ENCODE results near the gene ARHGAP20. TPM values are rescaled to one million over a fixed set of nuclear protein-coding genes. Genes with fewer than 3 reads are reported as not detected.

ARHGAP20 gene
- total RNA-seq, 2 donors from 2014 or later: 0.05 TPM; not detected in 1

DNA sequence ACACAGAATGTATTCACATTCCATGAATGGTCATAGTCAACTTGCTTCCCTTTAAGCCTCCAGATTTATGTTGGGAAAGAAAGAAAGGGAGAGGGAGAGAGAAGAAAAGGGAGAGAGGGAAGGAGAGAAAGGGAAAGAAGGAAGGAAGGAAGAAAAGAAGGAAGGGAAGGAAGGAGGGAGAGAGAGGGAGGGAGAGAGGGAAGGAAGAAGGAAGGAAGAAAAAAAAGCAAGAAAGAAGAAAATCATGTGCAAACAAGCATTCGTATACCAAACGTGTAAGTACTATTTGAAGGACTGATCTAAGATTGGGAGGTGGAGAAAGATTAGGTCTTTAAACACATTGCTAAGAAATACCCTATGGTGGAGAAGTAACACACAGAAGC is 23.9 kb upstream of the ARHGAP20 start:
- peaks cover 4 to 20% of the 10 kb centered on the region in 2 donors for H3K27me3 Mint-ChIP-seq
- no peaks in the 10 kb centered on the region for H3K36me3 Mint-ChIP-seq
- DNase-seq (ENCODE audit: low spot score) (no peak), ATAC-seq (no peak)
- no peak overlapping the region for H3K4me3 Mint-ChIP-seq
- H3K9me3 Mint-ChIP-seq: peaks cover 5% of the 10 kb centered on the region
- no peaks in the 10 kb centered on the region for H3K4me1 Mint-ChIP-seq (ENCODE audit: low read depth in 2 of 2)
- no peak overlapping the region for H3K27ac Mint-ChIP-seq

DNA sequence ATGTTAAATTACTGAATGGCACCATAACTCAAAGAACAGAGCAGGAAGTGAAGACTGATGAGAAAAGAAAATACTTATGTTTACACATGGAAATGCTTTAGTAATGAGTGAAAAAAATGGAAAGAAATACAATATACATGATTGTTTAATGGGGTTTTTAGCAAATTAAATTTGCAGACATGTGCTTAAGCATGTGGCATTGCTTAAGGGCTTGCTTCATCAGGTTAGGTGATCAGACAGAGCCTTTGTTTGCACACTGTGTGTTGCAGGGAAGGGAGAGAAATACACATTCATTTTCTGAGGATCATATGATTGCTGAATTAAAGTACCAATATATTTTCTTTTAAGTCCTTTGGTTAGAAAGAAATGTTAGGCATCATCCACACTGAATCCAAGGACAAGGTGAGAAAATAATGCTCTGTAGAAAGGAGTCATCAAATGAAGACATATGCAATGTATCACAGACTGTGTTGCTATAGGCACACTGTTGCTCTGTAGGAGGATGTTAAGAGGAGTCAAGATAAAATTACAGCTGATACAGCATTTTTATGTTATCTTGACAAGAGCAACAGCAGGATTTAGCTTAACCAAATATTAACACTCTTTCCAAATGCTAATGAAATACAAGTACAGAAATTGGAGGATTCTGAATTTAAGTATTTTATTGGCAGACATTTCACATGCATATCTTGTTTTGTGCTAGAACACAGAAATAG is 23.4 kb upstream of the ARHGAP20 start:
- H3K4me3 Mint-ChIP-seq: no peak overlapping the region
- ATAC-seq (no peak), DNase-seq (ENCODE audit: low spot score) (no peak)
- no peaks in the 10 kb centered on the region for H3K4me1 Mint-ChIP-seq (ENCODE audit: low read depth in 2 of 2)
- H3K36me3 Mint-ChIP-seq: no peaks in the 10 kb centered on the region
- H3K27ac Mint-ChIP-seq: no peak overlapping the region
- peaks cover 4 to 20% of the 10 kb centered on the region in 2 donors for H3K27me3 Mint-ChIP-seq
- H3K9me3 Mint-ChIP-seq: peaks cover 3% of the 10 kb centered on the region

DNA sequence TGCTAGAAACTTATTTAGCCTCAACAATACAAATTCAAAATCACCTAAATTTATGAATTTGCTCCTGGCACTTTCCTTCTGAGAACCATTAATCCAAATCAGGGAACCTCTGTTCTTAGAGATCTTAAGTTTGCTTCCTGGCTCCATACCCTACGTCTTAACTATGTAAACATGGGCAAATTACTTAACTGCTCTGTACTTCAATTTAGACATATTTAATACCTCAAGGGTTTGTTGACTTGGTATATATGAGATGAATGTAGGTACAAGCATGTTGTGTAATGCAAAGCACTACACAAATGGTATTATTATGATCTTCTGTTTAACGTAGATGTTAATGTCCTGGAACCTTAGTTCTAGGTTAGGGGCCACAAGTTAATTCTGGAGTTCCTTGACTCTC is 22.6 kb upstream of the ARHGAP20 start:
- Mint-ChIP-seq H3K4me3 (no peak overlapping the region), H3K4me1 (ENCODE audit: low read depth in 2 of 2) (no peaks in the 10 kb centered on the region), H3K27me3 (peaks cover 4 to 20% of the 10 kb centered on the region in 2 donors), H3K9me3 (peaks cover 3% of the 10 kb centered on the region), H3K36me3 (no peaks in the 10 kb centered on the region), H3K27ac (no peak overlapping the region)
- DNase-seq (ENCODE audit: low spot score) (no peak), ATAC-seq (no peak)

DNA sequence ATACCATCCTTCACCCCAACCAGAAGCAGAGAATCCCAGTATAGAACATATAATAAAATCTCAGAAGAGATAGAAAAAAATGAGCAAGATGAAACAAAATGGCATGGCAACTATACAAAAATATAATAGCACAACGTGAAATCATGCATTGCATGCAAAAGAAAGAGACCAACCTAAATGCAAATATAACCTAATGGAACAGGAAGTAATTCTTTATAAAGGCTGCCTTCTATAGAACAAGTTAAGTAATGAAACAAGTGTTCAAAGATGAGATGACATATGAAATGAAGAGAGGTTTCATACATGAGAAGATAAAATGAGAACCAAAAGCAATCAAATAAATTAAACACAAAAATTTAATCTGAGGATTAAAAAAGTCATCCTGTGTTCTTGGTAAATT is 18.5 kb upstream of the ARHGAP20 start:
- ATAC-seq (no peak), DNase-seq (ENCODE audit: low spot score) (no peak)
- no peak overlapping the region for H3K27ac Mint-ChIP-seq
- H3K27me3 Mint-ChIP-seq: peaks cover 4 to 22% of the 10 kb centered on the region in 2 donors
- peaks cover 4% of the 10 kb centered on the region for H3K36me3 Mint-ChIP-seq
- peaks cover 3% of the 10 kb centered on the region for H3K9me3 Mint-ChIP-seq
- no peak overlapping the region for H3K4me3 Mint-ChIP-seq
- H3K4me1 Mint-ChIP-seq (ENCODE audit: low read depth in 2 of 2): no peaks in the 10 kb centered on the region

DNA sequence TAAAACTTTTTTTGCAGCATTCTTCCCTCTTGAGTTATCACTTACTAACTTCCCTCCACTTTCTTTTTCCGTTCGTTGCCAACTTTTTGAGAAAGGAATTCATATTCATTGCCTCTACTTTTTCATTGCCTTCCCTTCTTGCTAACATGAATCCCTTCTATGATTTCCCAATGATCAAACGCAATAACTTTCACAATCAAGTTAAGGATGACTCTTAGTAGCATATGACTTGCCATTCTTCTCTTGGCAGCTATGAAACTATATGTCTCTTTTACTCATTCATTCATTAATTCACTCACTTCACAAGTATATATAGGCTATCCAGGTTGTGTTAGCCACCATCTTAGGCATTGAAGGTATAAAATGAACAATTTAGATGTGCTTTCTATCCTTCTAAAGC is 16.6 kb upstream of the ARHGAP20 start:
- no peak for ATAC-seq
- Mint-ChIP-seq H3K4me1 (ENCODE audit: low read depth in 2 of 2) (no peaks in the 10 kb centered on the region), H3K9me3 (peaks cover 3% of the 10 kb centered on the region), H3K27me3 (peaks cover 2 to 20% of the 10 kb centered on the region in 2 donors), H3K27ac (no peak overlapping the region), H3K36me3 (peaks cover 4% of the 10 kb centered on the region), H3K4me3 (no peak overlapping the region)
- no peak for DNase-seq (ENCODE audit: low spot score)

DNA sequence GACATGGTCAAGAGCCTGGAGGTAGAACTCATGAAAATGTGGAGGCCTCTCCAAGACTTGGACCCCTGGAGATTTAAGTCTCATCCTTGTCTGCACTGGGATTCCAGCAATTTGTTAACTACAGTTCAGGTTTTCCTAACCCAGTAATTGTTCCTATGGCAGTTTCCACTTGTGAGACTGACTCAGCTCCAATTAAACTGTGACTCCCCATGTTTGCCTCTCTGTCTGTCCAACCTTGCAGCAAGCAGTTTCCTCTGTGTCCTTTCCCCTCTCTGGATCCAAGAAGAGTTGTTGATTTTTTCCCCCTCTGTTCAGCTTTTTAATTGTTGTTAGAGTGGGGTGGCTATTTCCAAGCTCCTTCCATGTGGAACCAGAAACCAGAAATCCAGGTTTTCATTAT is 16.2 kb upstream of the ARHGAP20 start:
- no peak overlapping the region for H3K4me3 Mint-ChIP-seq
- H3K27me3 Mint-ChIP-seq: peaks cover 2 to 23% of the 10 kb centered on the region in 2 donors
- DNase-seq (ENCODE audit: low spot score) (no peak), ATAC-seq (no peak)
- H3K27ac Mint-ChIP-seq: no peak overlapping the region
- peaks cover 4% of the 10 kb centered on the region for H3K36me3 Mint-ChIP-seq
- peaks cover 3% of the 10 kb centered on the region for H3K9me3 Mint-ChIP-seq
- no peaks in the 10 kb centered on the region for H3K4me1 Mint-ChIP-seq (ENCODE audit: low read depth in 2 of 2)

DNA sequence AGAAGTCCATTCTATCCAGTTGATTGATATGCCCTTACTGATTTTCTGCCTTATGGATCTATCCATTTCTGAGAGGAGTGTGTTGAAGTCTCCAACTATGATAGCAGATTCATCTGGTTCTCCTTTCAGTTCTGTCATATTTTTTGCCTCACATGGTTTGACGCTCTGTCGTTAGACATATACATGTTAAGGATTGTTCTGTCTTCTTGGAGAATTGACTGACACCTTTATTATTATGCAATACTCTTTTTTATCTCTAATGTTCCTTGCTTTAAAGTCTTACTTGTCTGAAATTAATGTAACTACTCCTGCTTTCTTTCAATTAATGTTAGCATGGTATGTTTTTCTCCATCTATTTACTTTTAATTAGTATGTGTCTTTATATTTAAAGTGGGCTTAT is 12.1 kb upstream of the ARHGAP20 start:
- Mint-ChIP-seq H3K27ac (no peak overlapping the region), H3K27me3 (peaks cover 2 to 20% of the 10 kb centered on the region in 2 donors), H3K9me3 (peaks cover 3% of the 10 kb centered on the region), H3K4me3 (no peak overlapping the region), H3K36me3 (peaks cover 4% of the 10 kb centered on the region), H3K4me1 (ENCODE audit: low read depth in 2 of 2) (no peaks in the 10 kb centered on the region)
- ATAC-seq (no peak), DNase-seq (ENCODE audit: low spot score) (no peak)

DNA sequence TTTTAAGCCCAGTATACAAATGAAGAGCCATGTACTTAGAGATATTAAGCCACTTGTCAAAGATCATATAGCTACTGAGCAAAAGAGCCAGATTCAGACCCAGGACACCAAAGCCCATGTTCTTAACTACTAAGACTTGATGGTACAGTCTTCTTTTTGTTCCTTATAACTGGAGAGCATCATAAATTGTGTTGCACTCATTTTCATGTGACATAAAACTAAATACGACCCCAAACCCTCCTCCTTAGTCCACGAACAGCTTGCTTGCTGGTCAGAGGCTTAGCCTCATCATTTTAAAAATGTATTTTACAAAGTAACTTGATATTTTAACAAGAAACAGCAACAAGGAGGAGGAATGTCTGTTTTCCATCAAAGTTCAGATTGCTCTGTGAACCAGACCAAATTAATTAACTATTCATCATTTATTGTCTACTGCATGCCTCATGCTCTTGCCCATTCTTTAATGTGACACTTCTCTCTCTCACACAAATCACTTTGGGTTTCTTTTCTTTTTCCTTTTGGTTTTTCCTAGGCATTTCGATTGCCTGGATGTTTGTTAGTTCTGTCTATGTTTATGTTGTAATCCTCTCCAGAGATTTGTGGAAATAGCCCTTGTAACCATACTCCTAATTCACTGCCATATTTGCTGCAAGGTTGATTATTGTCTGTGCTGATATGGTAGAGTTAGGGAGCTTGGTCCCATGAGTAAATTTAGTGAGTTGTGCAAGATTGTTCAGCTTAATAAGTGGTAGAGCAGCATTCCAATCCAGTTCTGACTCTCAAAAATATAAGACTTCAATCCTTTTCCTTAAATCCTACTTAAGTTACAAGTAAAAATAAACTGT is 8.4 kb upstream of the ARHGAP20 start:
- no peak overlapping the region for H3K27ac Mint-ChIP-seq
- H3K4me1 Mint-ChIP-seq (ENCODE audit: low read depth in 2 of 2): no peaks in the 10 kb centered on the region
- H3K36me3 Mint-ChIP-seq: no peaks in the 10 kb centered on the region
- H3K4me3 Mint-ChIP-seq: no peak overlapping the region
- ATAC-seq (no peak), DNase-seq (ENCODE audit: low spot score) (no peak)
- no peaks in the 10 kb centered on the region for H3K9me3 Mint-ChIP-seq
- peaks cover 0 to 12% of the 10 kb centered on the region in 2 donors for H3K27me3 Mint-ChIP-seq

DNA sequence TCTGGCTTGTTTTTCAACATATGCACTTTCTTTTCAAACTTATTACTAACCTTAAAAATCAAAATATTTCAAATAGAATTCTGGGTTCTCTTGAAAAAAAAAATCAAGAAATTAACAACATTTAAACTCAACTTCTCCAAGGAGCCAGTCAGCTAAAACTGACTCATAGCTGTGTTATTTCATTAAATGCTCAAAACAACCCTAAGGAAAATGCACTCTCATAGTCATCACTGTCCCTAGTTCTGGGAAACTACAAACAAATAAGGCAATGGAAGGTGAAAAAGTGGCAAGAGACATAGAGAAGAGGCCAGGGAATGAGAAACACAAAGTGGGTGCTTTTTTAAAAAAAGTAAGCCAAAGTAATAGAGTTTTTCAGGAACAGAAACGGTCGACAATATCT is 4.1 kb upstream of the ARHGAP20 start:
- H3K4me1 Mint-ChIP-seq (ENCODE audit: low read depth in 2 of 2): peaks cover 6 to 8% of the 10 kb centered on the region in 2 donors
- no peak overlapping the region for H3K4me3 Mint-ChIP-seq
- H3K36me3 Mint-ChIP-seq: no peaks in the 10 kb centered on the region
- H3K9me3 Mint-ChIP-seq: no peaks in the 10 kb centered on the region
- H3K27me3 Mint-ChIP-seq: peaks cover 19 to 28% of the 10 kb centered on the region in 2 donors
- ATAC-seq: no peak
- no peak for DNase-seq (ENCODE audit: low spot score)
- no peak overlapping the region for H3K27ac Mint-ChIP-seq

DNA sequence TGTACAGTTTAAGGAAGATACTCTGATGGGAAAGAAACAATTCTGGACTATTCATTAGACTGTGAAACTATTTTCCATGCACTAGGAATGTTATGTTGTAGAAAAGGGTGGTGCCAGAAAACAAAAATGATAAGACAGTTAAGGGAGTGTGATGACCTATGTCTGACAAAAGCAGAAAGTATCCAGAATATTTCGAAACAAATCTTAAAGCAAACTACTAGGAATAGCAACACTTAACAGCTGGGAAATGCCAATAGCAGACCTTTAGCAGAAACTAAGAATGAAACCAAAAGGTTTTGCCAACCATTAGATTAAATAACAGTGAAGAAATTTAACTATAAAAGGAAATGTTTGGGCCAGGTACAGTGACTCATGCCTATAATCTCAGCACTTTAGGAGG is 3.3 kb upstream of the ARHGAP20 start:
- Mint-ChIP-seq H3K27me3 (peaks cover 23 to 34% of the 10 kb centered on the region in 2 donors), H3K9me3 (no peaks in the 10 kb centered on the region), H3K4me1 (ENCODE audit: low read depth in 2 of 2) (peaks cover 10 to 12% of the 10 kb centered on the region in 2 donors), H3K36me3 (peaks cover 4% of the 10 kb centered on the region), H3K4me3 (no peak overlapping the region), H3K27ac (no peak overlapping the region)
- ATAC-seq: no peak
- DNase-seq (ENCODE audit: low spot score): no peak

DNA sequence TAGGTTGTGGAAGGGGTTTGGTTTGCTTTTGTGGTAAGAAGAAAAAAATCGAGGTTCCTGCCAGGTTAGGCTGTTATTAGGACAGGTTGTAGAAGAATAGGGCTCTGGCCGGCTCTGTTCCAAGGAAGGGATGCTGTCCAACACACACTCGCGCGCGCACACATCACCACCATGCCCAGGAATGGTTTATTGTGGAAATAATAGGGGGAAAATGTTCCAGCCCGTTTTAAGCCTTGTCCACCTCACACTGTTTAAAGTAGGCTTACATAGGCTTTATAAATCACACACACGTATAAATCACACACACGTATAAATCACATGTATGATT is 1.2 kb upstream of the ARHGAP20 start:
- Mint-ChIP-seq H3K36me3 (peaks cover 12% of the 10 kb centered on the region), H3K27me3 (peaks cover 35 to 55% of the 10 kb centered on the region in 2 donors), H3K27ac (no peak overlapping the region), H3K4me1 (ENCODE audit: low read depth in 2 of 2) (peaks cover 11 to 14% of the 10 kb centered on the region in 2 donors), H3K4me3 (peak overlapping the region; percentile 54), H3K9me3 (no peaks in the 10 kb centered on the region)
- ATAC-seq: no peak
- no peak for DNase-seq (ENCODE audit: low spot score)

DNA sequence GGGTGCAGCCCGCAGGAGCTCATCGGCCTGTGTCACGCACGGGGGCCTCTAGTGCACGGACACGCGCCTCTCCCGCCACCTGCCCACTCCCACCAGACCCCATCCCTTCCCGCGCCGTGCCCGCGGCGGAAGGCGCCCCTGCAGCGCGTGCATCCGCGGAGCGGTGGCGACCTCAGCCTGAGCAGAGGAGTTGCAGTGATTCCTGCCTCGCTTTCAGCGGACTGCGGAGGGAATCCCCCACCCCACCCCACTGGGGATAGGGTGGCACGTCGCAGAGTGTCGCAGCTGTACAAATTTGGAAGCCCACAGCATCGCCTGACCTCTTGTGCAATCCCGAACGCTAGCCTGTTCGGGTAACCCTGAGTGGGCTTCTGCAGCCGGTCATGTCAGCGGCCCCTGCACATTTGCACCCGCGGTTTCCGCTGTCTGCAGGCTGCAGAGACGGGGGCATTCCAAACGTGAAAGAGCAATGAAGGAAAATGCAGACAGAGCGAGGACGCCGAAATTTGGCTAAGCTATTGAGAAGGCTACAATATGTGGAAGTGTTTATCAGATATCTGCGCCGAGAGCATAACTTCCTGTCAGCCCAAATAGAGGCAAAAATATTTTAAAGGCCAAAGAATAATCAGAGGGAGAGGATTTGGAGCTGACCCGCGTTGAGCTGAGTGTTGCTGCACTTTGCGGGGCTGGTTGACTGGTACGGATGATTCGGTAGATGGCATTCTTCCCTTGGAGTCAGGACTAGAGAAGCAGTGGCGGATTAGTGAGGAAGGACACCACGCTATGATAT is 617 bp upstream of the ARHGAP20 start:
- H3K27ac Mint-ChIP-seq: no peak overlapping the region
- ATAC-seq (peak; percentile 17 to 49), DNase-seq (ENCODE audit: low spot score) (no peak)
- H3K27me3 Mint-ChIP-seq: peaks cover 40 to 60% of the 10 kb centered on the region in 2 donors
- H3K4me3 Mint-ChIP-seq: peak overlapping the region; percentile 54
- peaks cover 11 to 14% of the 10 kb centered on the region in 2 donors for H3K4me1 Mint-ChIP-seq (ENCODE audit: low read depth in 2 of 2)
- H3K9me3 Mint-ChIP-seq: no peaks in the 10 kb centered on the region
- H3K36me3 Mint-ChIP-seq: peaks cover 12% of the 10 kb centered on the region

DNA sequence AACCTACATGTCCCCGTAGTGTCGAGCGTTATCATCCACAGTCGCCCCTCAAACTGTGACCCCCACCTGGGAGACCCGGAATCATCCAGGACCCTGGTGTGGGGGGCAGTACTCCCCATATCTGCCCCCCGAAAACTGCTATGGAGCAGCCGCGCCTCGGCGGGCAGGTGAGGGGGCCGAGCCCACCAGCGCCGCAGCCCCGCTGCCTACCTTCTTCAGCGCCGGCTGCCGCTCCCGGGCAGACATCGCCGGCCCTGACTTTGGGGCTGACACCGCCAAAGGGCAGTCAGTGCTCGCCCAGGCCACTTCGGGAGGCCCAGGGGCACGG is 825 bp downstream of the ARHGAP20 start:
- no peak for DNase-seq (ENCODE audit: low spot score)
- Mint-ChIP-seq H3K27me3 (peaks cover 41 to 67% of the 10 kb centered on the region in 2 donors), H3K27ac (no peak overlapping the region), H3K9me3 (no peaks in the 10 kb centered on the region), H3K36me3 (peaks cover 12% of the 10 kb centered on the region), H3K4me1 (ENCODE audit: low read depth in 2 of 2) (peaks cover 11 to 14% of the 10 kb centered on the region in 2 donors), H3K4me3 (peak overlapping the region; percentile 36)
- no peak for ATAC-seq

Measured in natural killer cell treated with Interleukin-12 subunit alpha and Interleukin-12 subunit beta and Interleukin-15 and Interleukin-18, amount 100 ng/mL, for 72 hours (primary cell).